ENCODE data around the gene CHST10. TPM values are rescaled to one million over a fixed set of nuclear protein-coding genes. Genes with fewer than 3 reads are reported as not detected.
"Not testable (repeated sequence)": the region's sequence is repeated elsewhere in the genome, so short reads cannot be mapped to it uniquely, and the experiment has no call there.

CHST10 gene
- total and polyA plus RNA-seq, 9 donors: 10.0 to 23.7 (median 15.8) TPM

DNA sequence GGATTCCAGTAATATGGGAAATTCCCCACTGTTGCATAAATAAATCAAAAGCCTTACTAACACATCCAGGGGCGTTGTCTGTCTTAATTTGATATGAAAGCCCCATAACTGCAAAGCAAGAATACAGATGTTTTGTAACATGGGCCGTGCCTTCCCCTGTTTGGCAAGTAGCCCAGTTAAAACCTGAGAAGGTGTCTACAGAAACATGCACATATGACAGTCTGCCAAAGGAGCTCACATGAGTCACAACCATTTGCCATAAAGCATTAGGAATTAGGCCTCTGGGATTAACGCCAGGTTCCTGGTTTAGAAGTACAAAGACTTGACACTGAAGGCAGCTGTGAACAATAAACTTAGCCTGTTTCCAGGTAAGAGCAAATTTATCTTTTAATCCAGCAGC, 52.0 kb downstream of the CHST10 start:
- TF ChIP-seq POLR2A (IDR thresholded peaks at IDR 0.05): no peak
- TF ChIP-seq, protein P1, sequence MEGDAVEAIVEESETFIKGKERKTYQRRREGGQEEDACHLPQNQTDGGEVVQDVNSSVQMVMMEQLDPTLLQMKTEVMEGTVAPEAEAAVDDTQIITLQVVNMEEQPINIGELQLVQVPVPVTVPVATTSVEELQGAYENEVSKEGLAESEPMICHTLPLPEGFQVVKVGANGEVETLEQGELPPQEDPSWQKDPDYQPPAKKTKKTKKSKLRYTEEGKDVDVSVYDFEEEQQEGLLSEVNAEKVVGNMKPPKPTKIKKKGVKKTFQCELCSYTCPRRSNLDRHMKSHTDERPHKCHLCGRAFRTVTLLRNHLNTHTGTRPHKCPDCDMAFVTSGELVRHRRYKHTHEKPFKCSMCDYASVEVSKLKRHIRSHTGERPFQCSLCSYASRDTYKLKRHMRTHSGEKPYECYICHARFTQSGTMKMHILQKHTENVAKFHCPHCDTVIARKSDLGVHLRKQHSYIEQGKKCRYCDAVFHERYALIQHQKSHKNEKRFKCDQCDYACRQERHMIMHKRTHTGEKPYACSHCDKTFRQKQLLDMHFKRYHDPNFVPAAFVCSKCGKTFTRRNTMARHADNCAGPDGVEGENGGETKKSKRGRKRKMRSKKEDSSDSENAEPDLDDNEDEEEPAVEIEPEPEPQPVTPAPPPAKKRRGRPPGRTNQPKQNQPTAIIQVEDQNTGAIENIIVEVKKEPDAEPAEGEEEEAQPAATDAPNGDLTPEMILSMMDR (IDR thresholded peaks at IDR 0.05): no peak
- no peak for TF ChIP-seq EP300 (IDR thresholded peaks at IDR 0.05)
- H3K36me3 ChIP-seq: no peaks in the 10 kb centered on the region
- H3K4me3 ChIP-seq: no peak overlapping the region
- DNase-seq: no peak
- intact Hi-C loops (cut with DNase I): no loop called here
- H3K27ac ChIP-seq: no peak overlapping the region
- 28 to 47% (median 32%) methylated on average over 3 of the region's 3 CpGs for WGBS, 3 donors
- no peaks in the 10 kb centered on the region for H3K4me1 ChIP-seq (ENCODE audit: insufficient read depth)
- no peaks in the 10 kb centered on the region for H3K9me3 ChIP-seq
- no peaks in the 10 kb centered on the region for H3K27me3 ChIP-seq

DNA sequence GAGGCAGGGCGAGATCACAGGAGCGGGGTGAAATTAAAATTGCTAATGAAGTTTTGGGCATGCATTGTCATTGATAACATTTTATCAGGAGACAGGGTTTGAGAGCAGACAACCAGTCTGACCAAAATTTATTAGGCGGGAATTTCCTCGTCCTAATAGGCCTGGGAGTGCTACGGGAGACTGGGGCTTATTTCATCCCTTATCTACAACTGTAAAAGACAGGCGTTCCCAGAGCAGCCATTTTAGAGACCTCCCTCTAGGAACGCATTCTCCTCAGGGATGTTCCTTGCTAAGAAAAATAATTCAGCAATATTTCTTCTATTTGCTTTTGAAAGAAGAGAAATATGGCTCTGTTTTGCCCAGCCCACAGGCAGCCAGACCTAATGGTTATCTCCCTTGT, 55.2 kb downstream of the CHST10 start:
- DNase-seq; H3K27ac ChIP-seq; H3K27me3 ChIP-seq; H3K4me3 ChIP-seq; H3K4me1 ChIP-seq (ENCODE audit: insufficient read depth); H3K9me3 ChIP-seq; H3K36me3 ChIP-seq; intact Hi-C loops (cut with DNase I): not testable (repeated sequence)
- 75 to 77% (median 76%) methylated on average over 7 of the region's 7 CpGs for WGBS, 3 donors

DNA sequence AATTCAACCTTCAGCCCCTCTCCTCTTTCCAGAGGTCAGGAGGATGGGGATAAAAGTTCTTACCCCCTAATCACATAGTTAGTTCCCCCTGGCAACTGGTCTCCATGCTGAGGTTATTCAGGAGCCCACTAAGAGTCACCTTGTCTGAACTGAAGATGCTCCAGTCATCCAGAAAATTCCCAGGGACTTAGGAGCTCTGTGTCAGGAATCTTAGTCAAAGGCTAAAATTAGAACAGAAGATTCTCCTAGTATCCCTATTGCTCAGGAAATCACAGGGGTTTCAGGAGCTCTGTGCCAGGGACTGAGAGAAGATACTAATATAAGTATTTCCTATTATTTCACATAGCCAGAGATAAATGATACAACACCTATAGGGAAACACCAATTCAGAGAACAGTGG, 57.9 kb downstream of the CHST10 start:
- H3K27me3 ChIP-seq: no peaks in the 10 kb centered on the region
- no peaks in the 10 kb centered on the region for H3K4me1 ChIP-seq (ENCODE audit: insufficient read depth)
- H3K4me3 ChIP-seq: no peak overlapping the region
- H3K27ac ChIP-seq: no peak overlapping the region
- no peaks in the 10 kb centered on the region for H3K36me3 ChIP-seq
- intact Hi-C loops (cut with DNase I): no loop called here
- DNase-seq: no peak
- TF ChIP-seq EP300 (IDR thresholded peaks at IDR 0.05) (no peak), POLR2A (IDR thresholded peaks at IDR 0.05) (no peak)
- TF ChIP-seq, protein P1 (IDR thresholded peaks at IDR 0.05): no peak
- no peaks in the 10 kb centered on the region for H3K9me3 ChIP-seq

DNA sequence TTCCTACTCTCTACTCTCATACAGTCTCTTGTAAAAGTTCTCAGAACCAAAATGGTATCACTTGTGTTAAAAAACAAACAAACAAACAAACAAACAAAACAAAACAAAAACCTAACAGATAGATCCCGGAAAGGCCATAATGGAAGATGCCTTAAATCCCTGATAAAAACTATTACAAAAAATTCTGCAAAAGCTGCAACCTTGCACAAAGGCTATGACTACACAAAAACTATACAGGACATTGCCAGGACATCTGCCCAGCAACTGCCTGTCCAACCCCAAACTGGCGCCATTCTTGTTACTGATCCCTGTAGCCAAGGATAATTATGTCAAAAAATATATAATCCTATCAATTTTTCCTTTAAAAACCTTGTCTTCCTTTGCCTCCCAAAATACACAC, 58.9 kb downstream of the CHST10 start:
- intact Hi-C loops (cut with DNase I): no loop called here

DNA sequence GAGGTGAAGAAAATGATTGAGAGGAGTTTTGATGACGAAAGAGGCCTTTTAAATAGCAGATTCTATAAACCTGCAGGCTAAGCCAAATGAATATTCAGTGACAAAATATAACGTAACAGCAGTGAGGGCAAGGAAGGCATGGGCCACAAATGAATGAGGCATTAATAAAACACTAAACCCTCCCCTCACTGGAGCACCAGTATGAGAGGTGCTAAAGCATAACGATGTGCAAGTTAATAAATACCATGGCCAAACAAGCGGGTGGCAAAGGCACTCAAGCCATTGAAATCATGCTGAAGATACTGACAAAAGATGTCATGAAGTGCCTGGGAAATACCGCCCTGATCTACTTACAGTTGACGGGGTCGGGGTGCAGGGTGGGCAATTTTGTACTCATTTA, 64.9 kb downstream of the CHST10 start:
- TF ChIP-seq POLR2A (IDR thresholded peaks at IDR 0.05) (no peak), EP300 (IDR thresholded peaks at IDR 0.05) (no peak)
- TF ChIP-seq, protein P1 (IDR thresholded peaks at IDR 0.05): no peak
- no peak overlapping the region for H3K27ac ChIP-seq
- peaks cover 5% of the 10 kb centered on the region for H3K4me1 ChIP-seq (ENCODE audit: insufficient read depth)
- H3K9me3 ChIP-seq: no peaks in the 10 kb centered on the region
- intact Hi-C loops (cut with DNase I): no loop called here
- H3K27me3 ChIP-seq: no peaks in the 10 kb centered on the region
- H3K4me3 ChIP-seq: no peak overlapping the region
- WGBS, 3 donors: 92 to 95% (median 95%) methylated on average over 7 of the region's 7 CpGs
- no peak for DNase-seq
- no peaks in the 10 kb centered on the region for H3K36me3 ChIP-seq

More for the DNA sequence above, 58.9 kb downstream of the CHST10 start:
- H3K9me3 ChIP-seq: no peaks in the 10 kb centered on the region
- 89 to 92% (median 91%) methylated on average over 2 of the region's 2 CpGs for WGBS, 3 donors
- H3K4me3 ChIP-seq: no peak overlapping the region
- TF ChIP-seq, protein P1 (IDR thresholded peaks at IDR 0.05): no peak
- TF ChIP-seq POLR2A (IDR thresholded peaks at IDR 0.05): no peak
- TF ChIP-seq EP300 (IDR thresholded peaks at IDR 0.05): no peak
- no peaks in the 10 kb centered on the region for H3K4me1 ChIP-seq (ENCODE audit: insufficient read depth)
- no peak for DNase-seq
- H3K27ac ChIP-seq: no peak overlapping the region
- no peaks in the 10 kb centered on the region for H3K27me3 ChIP-seq
- no peaks in the 10 kb centered on the region for H3K36me3 ChIP-seq
